Endodermal cell (in vitro differentiated cells): Measurements from ENCODE around the gene SCNN1G. TPM values are rescaled to one million over a fixed set of nuclear protein-coding genes. Genes with fewer than 3 reads are reported as not detected.

Experiments
- DNase-seq: peaks from one replicate; pipeline ENCODE4 v3.0.0-alpha.2; 2017
- H3K27ac ChIP-seq: 2 replicates; pipeline ENCODE4 v1.5.1; 2013; ENCODE audit warnings: mild to moderate bottlenecking, low read depth, low read length, moderate library complexity
- H3K27me3 ChIP-seq: 2 replicates; pipeline ENCODE4 v1.6.1; 2013; ENCODE audit warnings: mild to moderate bottlenecking, low read length, moderate library complexity; ENCODE audit not compliant: insufficient read depth, control insufficient read depth, poor library complexity, severe bottlenecking
- H3K36me3 ChIP-seq: 2 replicates; pipeline ENCODE4 v1.7.0; 2013; ENCODE audit warnings: mild to moderate bottlenecking, low read length, moderate library complexity; ENCODE audit not compliant: control insufficient read depth, insufficient read depth
- H3K4me1 ChIP-seq: one replicate; pipeline ENCODE4 v1.7.0; 2013; ENCODE audit warnings: low read length; ENCODE audit not compliant: control insufficient read depth, insufficient read depth
- H3K4me3 ChIP-seq: 2 replicates; pipeline ENCODE4 v1.5.1; 2013; ENCODE audit warnings: mild to moderate bottlenecking, low read length, moderate library complexity
- H3K9ac ChIP-seq: 2 replicates; pipeline ENCODE4 v1.6.1; 2013; ENCODE audit warnings: mild to moderate bottlenecking, low read length, moderate library complexity; ENCODE audit not compliant: poor library complexity, severe bottlenecking; ENCODE audit errors: extremely low read depth
- H3K9me3 ChIP-seq: 2 replicates; pipeline ENCODE4 v1.6.1; 2013; ENCODE audit warnings: mild to moderate bottlenecking, low read length, moderate library complexity; ENCODE audit not compliant: control insufficient read depth
- H3K27ac Mint-ChIP-seq: 2 replicates; pipeline ENCODE4 v1.8.0; 2020; ENCODE audit warnings: mixed read lengths
- H3K27me3 Mint-ChIP-seq: 2 replicates; pipeline ENCODE4 v1.8.0; 2021; ENCODE audit warnings: mild to moderate bottlenecking, mixed read lengths; ENCODE audit not compliant: insufficient read depth
- H3K36me3 Mint-ChIP-seq: 2 replicates; pipeline ENCODE4 v1.8.0; 2020; ENCODE audit warnings: low read depth, mixed read lengths
- H3K4me1 Mint-ChIP-seq: 2 replicates; pipeline ENCODE4 v1.8.0; 2020; ENCODE audit warnings: mixed read lengths
- H3K4me3 Mint-ChIP-seq: 2 replicates; pipeline ENCODE4 v1.8.0; 2020; ENCODE audit warnings: mild to moderate bottlenecking, moderate library complexity, mixed read lengths
- H3K9me3 Mint-ChIP-seq: 2 replicates; pipeline ENCODE4 v1.8.0; 2020; ENCODE audit warnings: mild to moderate bottlenecking, mixed read lengths
- WGBS, 2 experiments: methylation state at CpG; one replicate each; pipeline versions ENCODE4 v1.1.5 to v1.1.7; 2013; ENCODE audit warnings: missing lambda C conversion rate in 2 of 2, mixed read lengths in 1 of 2; ENCODE audit not compliant: insufficient coverage in 1 of 2, insufficient read length in 1 of 2; 5-methylcytosine and 5-hydroxymethylcytosine counted together
- total RNA-seq, 2 donors: library from RNA; stranded (reverse); fragmentation: NEBNext Ultra II Directional in 1 of 2; extraction: Animal tissue kit (Norgen Biotek cat#: 25700) in 1 of 2; gene quantifications; 2 replicates in 1 of 2; 3 replicates in 1 of 2; pipeline ENCODE4 v1.2.1, GENCODE V29; 2021
- TF ChIP-seq, protein P1 (sequence below): fragments of 200-600 bp; sonication (generic); conservative IDR thresholded peaks from 2 replicates; pipeline ENCODE4 v1.5.0; 2021; ENCODE audit warnings: antibody characterized with exemption, mild to moderate bottlenecking

The SCNN1G gene
- total RNA-seq, 2 donors from 2014 or later, result 0.09 TPM; not detected in 1

DNA sequence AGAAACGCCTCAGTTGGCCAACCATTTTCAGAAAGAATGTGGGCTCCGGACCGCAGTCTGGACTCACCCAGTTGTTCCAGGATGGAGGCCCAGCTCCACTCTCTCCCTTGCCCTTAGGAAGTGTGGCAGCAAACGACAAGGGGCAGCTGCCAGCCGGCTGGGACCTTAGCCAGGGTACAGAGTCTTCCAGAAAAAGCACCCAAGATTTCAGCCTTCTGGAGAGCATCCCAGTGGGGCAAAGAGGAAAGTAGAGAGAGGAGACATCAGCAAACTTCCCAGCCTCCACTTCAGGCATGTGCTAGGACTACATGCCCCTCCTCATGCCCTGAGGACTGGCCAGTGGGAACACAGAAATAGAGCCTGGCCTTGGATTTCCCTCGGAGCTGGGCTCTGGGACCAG, 62.7 kb downstream of the SCNN1G start:
- Mint-ChIP-seq H3K27me3 (no peaks in the 10 kb centered on the region), H3K36me3 (no peaks in the 10 kb centered on the region), H3K9me3 (peaks cover 4% of the 10 kb centered on the region), H3K27ac (no peak overlapping the region), H3K4me3 (no peak overlapping the region), H3K4me1 (peaks cover 6% of the 10 kb centered on the region)
- H3K4me3 ChIP-seq, result no peak overlapping the region
- DNase-seq, result no peak
- 92% methylated on average over 4 to 6 of the region's 6 CpGs for WGBS, 2 experiments
- H3K36me3 ChIP-seq, result no peaks in the 10 kb centered on the region
- no peak overlapping the region for H3K27ac ChIP-seq
- no peaks in the 10 kb centered on the region for H3K4me1 ChIP-seq
- no peak overlapping the region for H3K9ac ChIP-seq
- TF ChIP-seq, protein P1, sequence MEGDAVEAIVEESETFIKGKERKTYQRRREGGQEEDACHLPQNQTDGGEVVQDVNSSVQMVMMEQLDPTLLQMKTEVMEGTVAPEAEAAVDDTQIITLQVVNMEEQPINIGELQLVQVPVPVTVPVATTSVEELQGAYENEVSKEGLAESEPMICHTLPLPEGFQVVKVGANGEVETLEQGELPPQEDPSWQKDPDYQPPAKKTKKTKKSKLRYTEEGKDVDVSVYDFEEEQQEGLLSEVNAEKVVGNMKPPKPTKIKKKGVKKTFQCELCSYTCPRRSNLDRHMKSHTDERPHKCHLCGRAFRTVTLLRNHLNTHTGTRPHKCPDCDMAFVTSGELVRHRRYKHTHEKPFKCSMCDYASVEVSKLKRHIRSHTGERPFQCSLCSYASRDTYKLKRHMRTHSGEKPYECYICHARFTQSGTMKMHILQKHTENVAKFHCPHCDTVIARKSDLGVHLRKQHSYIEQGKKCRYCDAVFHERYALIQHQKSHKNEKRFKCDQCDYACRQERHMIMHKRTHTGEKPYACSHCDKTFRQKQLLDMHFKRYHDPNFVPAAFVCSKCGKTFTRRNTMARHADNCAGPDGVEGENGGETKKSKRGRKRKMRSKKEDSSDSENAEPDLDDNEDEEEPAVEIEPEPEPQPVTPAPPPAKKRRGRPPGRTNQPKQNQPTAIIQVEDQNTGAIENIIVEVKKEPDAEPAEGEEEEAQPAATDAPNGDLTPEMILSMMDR, result no peak
- H3K27me3 ChIP-seq, result no peaks in the 10 kb centered on the region
- H3K9me3 ChIP-seq, result no peaks in the 10 kb centered on the region

DNA sequence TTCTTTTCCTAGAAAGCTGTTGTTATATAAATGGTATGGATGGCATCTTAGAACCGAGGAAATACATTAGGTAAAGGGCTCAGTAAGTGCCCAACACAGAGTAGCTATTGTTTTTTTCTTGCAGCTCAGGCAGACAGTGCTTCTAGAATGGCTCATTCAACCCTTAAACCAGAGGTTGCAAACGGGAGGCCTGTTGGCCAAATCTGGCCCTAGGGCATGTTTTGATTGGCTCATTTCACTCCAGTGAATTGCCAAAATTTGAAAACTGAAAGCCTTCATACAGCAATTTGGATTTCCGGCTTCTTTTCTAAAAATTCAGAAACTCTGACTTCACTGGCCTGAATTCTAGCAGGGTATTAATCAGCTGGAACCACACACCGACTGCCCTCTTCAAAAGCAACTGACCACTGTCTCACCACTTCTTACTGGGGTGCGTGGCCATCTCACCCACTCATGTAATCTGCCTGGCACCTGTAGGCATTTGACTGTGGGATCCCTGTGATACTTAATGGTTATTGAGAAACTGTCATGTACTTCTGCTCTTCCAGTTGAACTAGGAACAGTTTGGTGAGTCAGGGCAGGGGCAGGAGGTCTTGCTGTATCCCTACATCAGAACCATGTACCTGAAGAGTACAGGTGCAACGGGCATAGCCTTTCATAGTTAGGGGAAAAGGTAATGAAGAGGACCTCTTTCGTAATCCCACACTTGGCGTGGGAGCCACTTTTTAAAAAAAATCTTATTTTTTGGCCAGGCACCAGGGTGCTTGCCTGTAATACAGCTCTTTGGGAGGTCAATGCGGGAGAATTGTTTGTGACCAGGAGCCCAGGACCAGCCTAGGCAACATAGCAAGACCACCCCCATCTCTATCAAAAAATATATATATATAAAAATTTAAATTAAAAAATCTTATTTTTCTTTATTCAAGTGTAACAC, 66.0 kb downstream of the SCNN1G start:
- no peaks in the 10 kb centered on the region for H3K27me3 Mint-ChIP-seq
- Histone ChIP-seq H3K27ac (no peak overlapping the region), H3K9ac (no peak overlapping the region), H3K27me3 (no peaks in the 10 kb centered on the region), H3K4me1 (no peaks in the 10 kb centered on the region), H3K9me3 (no peaks in the 10 kb centered on the region), H3K36me3 (no peaks in the 10 kb centered on the region), H3K4me3 (no peak overlapping the region)
- H3K9me3 Mint-ChIP-seq, result peaks cover 12% of the 10 kb centered on the region
- no peak overlapping the region for H3K4me3 Mint-ChIP-seq
- no peaks in the 10 kb centered on the region for H3K4me1 Mint-ChIP-seq
- no peak overlapping the region for H3K27ac Mint-ChIP-seq
- no peak for DNase-seq
- no peaks in the 10 kb centered on the region for H3K36me3 Mint-ChIP-seq
- TF ChIP-seq, protein P1, result no peak
- 81 to 89% methylated on average over 4 to 9 of the region's 9 CpGs for WGBS, 2 experiments

GRCh38 chr16:23249830-23250229, 67.3 kb downstream of the SCNN1G start:
- Mint-ChIP-seq H3K27me3 (no peaks in the 10 kb centered on the region), H3K27ac (no peak overlapping the region), H3K36me3 (no peaks in the 10 kb centered on the region), H3K4me3 (no peak overlapping the region), H3K9me3 (peaks cover 12% of the 10 kb centered on the region), H3K4me1 (no peaks in the 10 kb centered on the region)
- 88% methylated on average over 1 of the region's 1 CpG; no CpG with 5 or more reads in 1 of the 2 experiments for WGBS, 2 experiments
- no peak overlapping the region for H3K27ac ChIP-seq
- H3K27me3 ChIP-seq, result no peaks in the 10 kb centered on the region
- TF ChIP-seq, protein P1, result no peak
- no peak overlapping the region for H3K4me3 ChIP-seq
- H3K9ac ChIP-seq, result no peak overlapping the region
- no peaks in the 10 kb centered on the region for H3K9me3 ChIP-seq
- no peaks in the 10 kb centered on the region for H3K4me1 ChIP-seq
- no peak for DNase-seq
- no peaks in the 10 kb centered on the region for H3K36me3 ChIP-seq
